Thyroid gland (tissue), 4 donors: ENCODE results near the gene TNIP2. TPM values are rescaled to one million over a fixed set of nuclear protein-coding genes. Genes with fewer than 3 reads are reported as not detected.

Experiments
- DNase-seq, 2 donors: peaks; one replicate each; pipeline ENCODE4 v3.0.0-alpha.2; 2019
- H3K27ac ChIP-seq, 3 donors: fragments of 200-600 bp; sonication (generic); 1 replicate in 2 of 3; 2 replicates in 1 of 3; pipeline ENCODE4 v1.5.1; 2016 to 2019; ENCODE audit warnings: mild to moderate bottlenecking in 1 of 3, moderate library complexity in 1 of 3
- H3K27me3 ChIP-seq: fragments of 200-600 bp; sonication (generic); one replicate; pipeline ENCODE4 v1.5.1; 2019
- H3K36me3 ChIP-seq, 2 donors: fragments of 200-600 bp; sonication (generic); one replicate each; pipeline ENCODE4 v1.5.1; 2016 to 2019
- H3K4me1 ChIP-seq, 2 donors: fragments of 200-600 bp; sonication (generic); one replicate each; pipeline ENCODE4 v1.5.1; 2017 to 2019
- H3K4me3 ChIP-seq, 3 donors: fragments of 200-600 bp; sonication (generic); replicated peaks in 1 of 3; 1 replicate in 2 of 3; 2 replicates in 1 of 3; pipeline ENCODE4 v1.5.1; 2016; ENCODE audit warnings: mild to moderate bottlenecking in 1 of 3
- H3K9me3 ChIP-seq: fragments of 200-600 bp; sonication (generic); one replicate; pipeline ENCODE4 v1.5.1; 2017
- POLR2A ChIP-seq, 2 donors: fragments of 450-650 bp; IDR thresholded peaks; one replicate each; pipeline ENCODE4 v1.6.1; 2017; ENCODE audit warnings: antibody characterized with exemption in 2 of 2, mild to moderate bottlenecking in 2 of 2, moderate library complexity in 1 of 2
- WGBS, 2 donors: methylation state at CpG; one replicate each; pipeline ENCODE4 v1.1.5; 2017; 5-methylcytosine and 5-hydroxymethylcytosine counted together
- intact Hi-C: fragments of 100-400 bp; cut with DNase I; formaldehyde crosslinking; loops from one replicate; pipeline ENCODE4 v1.15.1; 2023
- total RNA-seq, 4 donors: library from RNA; depleted of rRNA; stranded (reverse); fragments of >200 nt; gene quantifications; one replicate each; pipeline ENCODE4 v1.2.3, GENCODE V29; 2016
- TF ChIP-seq, protein P1 (sequence below), 6 experiments: fragments of 200-600 bp in 3 of 6; fragments of 450-650 bp in 3 of 6; sonication (generic) in 3 of 6; IDR thresholded peaks; one replicate each; pipeline ENCODE4 v1.5.1; 2016 to 2019; ENCODE audit warnings: antibody characterized with exemption in 6 of 6, mild to moderate bottlenecking in 2 of 6, inconsistent platforms in 1 of 6, moderate library complexity in 1 of 6

TNIP2 gene
- total RNA-seq, 4 donors from 2014 or later: 44.7 to 65.4 (median 52.2) TPM

DNA sequence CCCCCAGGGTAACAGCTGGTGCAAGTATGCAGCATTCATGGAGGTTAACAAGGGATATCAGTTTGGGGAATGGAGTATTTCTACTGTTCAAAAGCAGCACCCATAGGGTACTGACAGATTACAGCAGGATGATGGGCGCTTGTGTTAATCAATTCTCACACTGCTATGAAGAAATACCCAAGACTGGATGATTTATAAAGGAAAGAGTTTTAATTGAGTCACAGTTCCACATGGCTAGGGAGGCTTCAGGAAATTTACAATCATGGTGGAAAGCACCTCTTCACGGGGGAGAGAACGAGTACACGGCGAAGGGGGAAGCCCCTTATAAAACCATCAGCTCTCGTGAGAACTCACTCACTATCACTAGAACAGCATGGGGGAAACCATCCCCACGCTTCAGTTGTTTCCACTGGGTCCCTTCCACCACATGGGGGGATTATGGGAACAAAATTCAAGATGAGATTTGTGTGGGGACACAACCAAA, 64.1 kb downstream of the TNIP2 start:
- Histone ChIP-seq H3K4me3 (no peak overlapping the region), H3K36me3 (peaks cover 42 to 43% of the 10 kb centered on the region in 2 donors), H3K27ac (no peak overlapping the region), H3K4me1 (peaks cover 0 to 9% of the 10 kb centered on the region in 2 donors), H3K9me3 (no peaks in the 10 kb centered on the region), H3K27me3 (no peaks in the 10 kb centered on the region)
- DNase-seq: no peak
- 90 to 92% methylated on average over 7 of the region's 7 CpGs for WGBS, 2 donors
- TF ChIP-seq, protein P1, sequence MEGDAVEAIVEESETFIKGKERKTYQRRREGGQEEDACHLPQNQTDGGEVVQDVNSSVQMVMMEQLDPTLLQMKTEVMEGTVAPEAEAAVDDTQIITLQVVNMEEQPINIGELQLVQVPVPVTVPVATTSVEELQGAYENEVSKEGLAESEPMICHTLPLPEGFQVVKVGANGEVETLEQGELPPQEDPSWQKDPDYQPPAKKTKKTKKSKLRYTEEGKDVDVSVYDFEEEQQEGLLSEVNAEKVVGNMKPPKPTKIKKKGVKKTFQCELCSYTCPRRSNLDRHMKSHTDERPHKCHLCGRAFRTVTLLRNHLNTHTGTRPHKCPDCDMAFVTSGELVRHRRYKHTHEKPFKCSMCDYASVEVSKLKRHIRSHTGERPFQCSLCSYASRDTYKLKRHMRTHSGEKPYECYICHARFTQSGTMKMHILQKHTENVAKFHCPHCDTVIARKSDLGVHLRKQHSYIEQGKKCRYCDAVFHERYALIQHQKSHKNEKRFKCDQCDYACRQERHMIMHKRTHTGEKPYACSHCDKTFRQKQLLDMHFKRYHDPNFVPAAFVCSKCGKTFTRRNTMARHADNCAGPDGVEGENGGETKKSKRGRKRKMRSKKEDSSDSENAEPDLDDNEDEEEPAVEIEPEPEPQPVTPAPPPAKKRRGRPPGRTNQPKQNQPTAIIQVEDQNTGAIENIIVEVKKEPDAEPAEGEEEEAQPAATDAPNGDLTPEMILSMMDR (IDR thresholded peaks at IDR 0.05): no peak
- TF ChIP-seq POLR2A (IDR thresholded peaks at IDR 0.05): no peak
- intact Hi-C loops: no loop called here

Other genes with a start within 250 kb of the TNIP2 start
- gene FAM193A, start 219.7 kb downstream of the TNIP2 start, total RNA-seq: 10 to 100 TPM; 22.4 to 36.7 (median 30.3) TPM
- gene SH3BP2, start 36.7 kb upstream of the TNIP2 start, total RNA-seq: 10 to 100 TPM; 29.6 to 43.5 (median 36.7) TPM
- 100 to 1,000 TPM; 190 to 222 (median 194) TPM for gene ADD1, start 87.5 kb upstream of the TNIP2 start, total RNA-seq
- 10 to 100 TPM; 18.4 to 24.8 (median 19.3) TPM for gene NOP14, start 207.1 kb upstream of the TNIP2 start, total RNA-seq
- 10 to 100 TPM in 1 of 4 donors, 1 to 10 TPM in 3; 7.6 to 10.8 (median 9.1) TPM for gene GRK4, start 207.2 kb upstream of the TNIP2 start, total RNA-seq